Calu3 (cell line): ENCODE results near the gene RSPRY1. TPM values are rescaled to one million over a fixed set of nuclear protein-coding genes. Genes with fewer than 3 reads are reported as not detected.

ENCODE experiments used
- BruUV-seq: library from RNA; stranded (reverse); fragments of 400-500 nt; replicated peaks from 2 replicates; lab custom pipeline; 2021; lab: Mats Ljungman, UMichigan
- CTCF ChIA-PET: fragments of 300-600 bp; sonication (Branson Sonifier 250); formaldehyde crosslinking; loops from one replicate; lab custom pipeline; 2022; ENCODE audit warnings: antibody characterized with exemption; lab: Charles Lee
- DNase-seq: peaks from one replicate; pipeline ENCODE4 v3.0.0; 2022
- H3K27ac Mint-ChIP-seq: one replicate; pipeline ENCODE4 v1.8.0; 2022; ENCODE audit warnings: mixed read lengths; ENCODE audit not compliant: unreplicated experiment
- H3K27me3 Mint-ChIP-seq: one replicate; pipeline ENCODE4 v1.8.0; 2022; ENCODE audit warnings: mixed read lengths; ENCODE audit not compliant: unreplicated experiment
- H3K36me3 Mint-ChIP-seq: one replicate; pipeline ENCODE4 v1.8.0; 2022; ENCODE audit warnings: mild to moderate bottlenecking, moderate library complexity, mixed read lengths; ENCODE audit not compliant: insufficient read depth, unreplicated experiment
- H3K4me1 Mint-ChIP-seq: one replicate; pipeline ENCODE4 v1.8.0; 2022; ENCODE audit warnings: mild to moderate bottlenecking, low read depth, mixed read lengths; ENCODE audit not compliant: unreplicated experiment
- H3K4me3 Mint-ChIP-seq: one replicate; pipeline ENCODE4 v1.8.0; 2022; ENCODE audit warnings: mild to moderate bottlenecking, low read depth, moderate library complexity, mixed read lengths; ENCODE audit not compliant: unreplicated experiment
- H3K9me3 Mint-ChIP-seq: one replicate; pipeline ENCODE4 v1.8.0; 2022; ENCODE audit warnings: low read depth, mixed read lengths; ENCODE audit not compliant: unreplicated experiment
- intact Hi-C: fragments of 100-400 bp; cut with micrococcal nuclease; formaldehyde crosslinking; loops from one replicate; pipeline ENCODE4 v1.10.0; 2022; ENCODE audit not compliant: unreplicated experiment
- total RNA-seq: library from RNA; stranded (reverse); gene quantifications from 2 replicates; pipeline ENCODE4 v1.2.3, GENCODE V29; 2022
- TF ChIP-seq, protein P1 (sequence below): fragments of 200-600 bp; IDR thresholded peaks from one replicate; pipeline ENCODE4 v1.8.0; 2022; ENCODE audit warnings: antibody characterized with exemption; ENCODE audit not compliant: unreplicated experiment

RSPRY1 gene
- total RNA-seq, 1 experiment from 2014 or later = 43.6 TPM

DNA sequence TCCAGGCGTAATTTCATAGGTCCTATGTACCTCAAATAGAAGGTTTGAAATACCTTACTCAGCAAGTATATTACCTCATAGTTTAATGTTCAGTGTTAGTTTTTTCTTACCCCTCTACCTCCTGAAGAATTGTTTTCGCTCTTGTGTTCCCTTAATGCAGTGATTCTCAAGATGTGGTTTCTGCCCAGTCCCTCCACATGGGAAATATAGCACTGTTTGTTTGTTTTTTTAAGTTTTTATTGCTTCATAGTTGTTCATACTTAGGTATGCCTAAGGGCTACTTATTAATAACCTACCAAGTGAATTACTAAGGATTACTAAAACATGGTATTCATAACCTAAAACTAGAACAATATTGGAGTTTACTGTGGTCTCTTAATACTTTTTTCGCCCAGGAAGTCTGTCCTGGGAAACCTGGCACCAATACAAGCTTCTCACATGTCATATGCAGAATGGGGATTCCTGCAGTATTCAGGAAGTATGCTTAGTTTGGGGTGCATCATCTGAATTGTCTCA is 5.0 kb downstream of the RSPRY1 start:
- Mint-ChIP-seq H3K27me3 (no peaks in the 10 kb centered on the region), H3K4me1 (peaks cover 32% of the 10 kb centered on the region), H3K9me3 (no peaks in the 10 kb centered on the region), H3K27ac (peak overlapping the region; percentile 10), H3K36me3 (peaks cover 35% of the 10 kb centered on the region), H3K4me3 (no peak overlapping the region)
- BruUV-seq = no TSS peak
- CTCF ChIA-PET = no interaction called here
- TF ChIP-seq, protein P1, sequence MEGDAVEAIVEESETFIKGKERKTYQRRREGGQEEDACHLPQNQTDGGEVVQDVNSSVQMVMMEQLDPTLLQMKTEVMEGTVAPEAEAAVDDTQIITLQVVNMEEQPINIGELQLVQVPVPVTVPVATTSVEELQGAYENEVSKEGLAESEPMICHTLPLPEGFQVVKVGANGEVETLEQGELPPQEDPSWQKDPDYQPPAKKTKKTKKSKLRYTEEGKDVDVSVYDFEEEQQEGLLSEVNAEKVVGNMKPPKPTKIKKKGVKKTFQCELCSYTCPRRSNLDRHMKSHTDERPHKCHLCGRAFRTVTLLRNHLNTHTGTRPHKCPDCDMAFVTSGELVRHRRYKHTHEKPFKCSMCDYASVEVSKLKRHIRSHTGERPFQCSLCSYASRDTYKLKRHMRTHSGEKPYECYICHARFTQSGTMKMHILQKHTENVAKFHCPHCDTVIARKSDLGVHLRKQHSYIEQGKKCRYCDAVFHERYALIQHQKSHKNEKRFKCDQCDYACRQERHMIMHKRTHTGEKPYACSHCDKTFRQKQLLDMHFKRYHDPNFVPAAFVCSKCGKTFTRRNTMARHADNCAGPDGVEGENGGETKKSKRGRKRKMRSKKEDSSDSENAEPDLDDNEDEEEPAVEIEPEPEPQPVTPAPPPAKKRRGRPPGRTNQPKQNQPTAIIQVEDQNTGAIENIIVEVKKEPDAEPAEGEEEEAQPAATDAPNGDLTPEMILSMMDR = no peak
- intact Hi-C loops = loop anchor here (2.0 to 5.0 kb wide), 2 partner anchors 51 to 86 kb away; no protein-coding TSS in a partner anchor
- DNase-seq = no peak

DNA sequence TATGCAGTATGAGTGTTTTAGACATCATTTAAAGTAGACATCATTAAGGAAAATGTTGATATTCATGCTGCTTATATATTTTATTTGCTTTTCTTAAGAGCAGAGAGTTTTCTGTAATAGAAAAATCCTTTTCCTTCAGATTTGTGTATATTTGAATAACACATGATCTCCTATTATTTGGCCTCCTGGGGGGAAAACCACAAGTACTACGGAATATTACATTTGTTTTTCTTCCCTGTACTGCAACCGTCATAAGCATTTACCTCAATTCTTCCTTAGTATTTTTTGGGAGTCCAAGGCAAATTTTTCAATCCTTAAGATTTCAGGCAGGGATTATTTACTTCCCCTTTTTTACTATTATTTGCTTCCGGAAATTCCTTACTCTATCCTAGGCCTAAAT is 6.0 kb downstream of the RSPRY1 start:
- no peak for DNase-seq
- Mint-ChIP-seq H3K27ac (no peak overlapping the region), H3K27me3 (no peaks in the 10 kb centered on the region), H3K4me1 (peaks cover 43% of the 10 kb centered on the region), H3K36me3 (peaks cover 25% of the 10 kb centered on the region), H3K9me3 (no peaks in the 10 kb centered on the region), H3K4me3 (no peak overlapping the region)
- no TSS peak for BruUV-seq
- CTCF ChIA-PET = interaction anchor here (0.6 kb wide), 3 partner anchors 16 to 198 kb away, joined by 3 to 8 read pairs (median 5); no protein-coding TSS in a partner anchor
- intact Hi-C loops = loop anchor here (5.0 kb wide), 1 partner anchor 50 kb away; no protein-coding TSS in a partner anchor
- TF ChIP-seq, protein P1 = no peak

DNA sequence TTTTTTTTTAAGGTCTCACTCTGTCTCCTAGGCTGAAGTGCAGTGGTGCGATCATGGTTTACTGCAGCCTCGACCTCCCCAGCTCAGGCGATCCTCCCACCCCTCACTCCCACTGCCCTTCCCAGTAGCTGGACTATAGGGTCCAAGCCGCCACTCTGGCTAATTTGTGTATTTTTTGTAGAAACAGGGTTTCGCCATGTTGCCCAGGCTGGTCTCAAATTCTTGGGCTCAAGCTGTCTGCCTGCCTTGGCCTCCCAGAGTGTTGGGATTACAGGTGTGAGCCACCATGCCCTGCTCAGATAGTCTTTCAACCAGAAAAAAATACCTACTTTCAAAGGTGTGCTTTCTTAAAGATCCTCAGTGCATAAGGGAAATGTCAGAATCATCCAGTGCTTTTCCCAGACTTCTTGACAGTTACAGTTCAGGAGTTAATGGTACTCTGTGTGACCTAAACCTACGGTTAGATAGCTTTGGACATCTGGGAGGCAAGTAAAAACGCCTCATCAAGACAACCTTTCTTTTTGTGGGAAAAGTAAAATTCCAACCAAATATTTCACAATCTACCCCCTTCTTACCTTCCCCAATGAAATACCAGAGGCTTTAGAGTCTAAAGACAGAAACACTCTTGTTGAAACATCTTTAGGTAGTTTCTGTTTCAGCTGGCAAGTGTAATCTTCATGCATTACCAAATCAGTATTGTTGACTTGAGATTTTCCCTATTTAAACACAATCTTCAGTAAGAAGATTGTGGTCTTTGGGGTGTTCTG is 6.8 kb downstream of the RSPRY1 start:
- H3K36me3 Mint-ChIP-seq = peaks cover 17% of the 10 kb centered on the region
- intact Hi-C loops = loop anchor here (5.0 kb wide), 1 partner anchor 49 kb away; no protein-coding TSS in a partner anchor
- H3K27me3 Mint-ChIP-seq = no peaks in the 10 kb centered on the region
- H3K27ac Mint-ChIP-seq = no peak overlapping the region
- TF ChIP-seq, protein P1 = no peak
- CTCF ChIA-PET = interaction anchor here (0.6 to 0.7 kb wide), 4 partner anchors 15 to 198 kb away, joined by 3 to 8 read pairs (median 4); no protein-coding TSS in a partner anchor
- H3K4me3 Mint-ChIP-seq = no peak overlapping the region
- BruUV-seq = no TSS peak
- DNase-seq = no peak
- H3K4me1 Mint-ChIP-seq = peaks cover 47% of the 10 kb centered on the region
- H3K9me3 Mint-ChIP-seq = no peaks in the 10 kb centered on the region

DNA sequence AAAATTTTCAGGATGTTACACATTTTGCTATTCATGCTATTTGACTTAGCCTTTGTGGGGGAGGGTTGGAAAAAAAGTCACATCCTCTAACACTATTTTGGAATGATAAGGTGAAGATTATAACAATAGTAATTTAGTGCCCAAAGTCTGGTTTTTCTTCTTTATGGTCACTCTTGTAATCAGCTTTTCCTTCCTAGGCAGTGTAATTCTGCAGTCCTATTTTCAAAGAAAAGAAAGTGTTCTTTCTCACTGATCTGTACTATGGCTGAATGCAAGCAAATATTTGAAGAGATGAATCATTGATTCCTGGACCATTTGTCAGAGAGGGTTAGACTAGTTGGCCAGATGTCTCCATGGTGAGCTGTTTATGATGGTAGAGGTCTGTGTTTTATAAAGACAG is 8.4 kb downstream of the RSPRY1 start:
- intact Hi-C loops = loop anchor here (5.0 kb wide), 1 partner anchor 48 kb away; no protein-coding TSS in a partner anchor
- peak overlapping the region; percentile 16 for H3K27ac Mint-ChIP-seq
- no peak overlapping the region for H3K4me3 Mint-ChIP-seq
- DNase-seq = peak; percentile 11
- TF ChIP-seq, protein P1 = no peak
- no peaks in the 10 kb centered on the region for H3K27me3 Mint-ChIP-seq
- CTCF ChIA-PET = interaction anchor here (1.3 kb wide), 1 partner anchor 9 kb away, joined by 6 read pairs; the partner anchor contains the start of genes PSME3IP1 and RSPRY1
- no peaks in the 10 kb centered on the region for H3K9me3 Mint-ChIP-seq
- peaks cover 12% of the 10 kb centered on the region for H3K36me3 Mint-ChIP-seq
- BruUV-seq = no TSS peak
- H3K4me1 Mint-ChIP-seq = peaks cover 47% of the 10 kb centered on the region
